GM11168 (cell line): ENCODE results near the gene METTL23.
"Not testable (repeated sequence)": the region's sequence is repeated elsewhere in the genome, so short reads cannot be mapped to it uniquely, and the experiment has no call there.

Experiments
- in situ Hi-C: fragments of 300-500 bp; cut with MboI; formaldehyde crosslinking; loops from one replicate; pipeline ENCODE4 v1.12.0; 2022; ENCODE audit warnings: low sequenced_read_pairs; ENCODE audit not compliant: unreplicated experiment

Gene METTL23

DNA sequence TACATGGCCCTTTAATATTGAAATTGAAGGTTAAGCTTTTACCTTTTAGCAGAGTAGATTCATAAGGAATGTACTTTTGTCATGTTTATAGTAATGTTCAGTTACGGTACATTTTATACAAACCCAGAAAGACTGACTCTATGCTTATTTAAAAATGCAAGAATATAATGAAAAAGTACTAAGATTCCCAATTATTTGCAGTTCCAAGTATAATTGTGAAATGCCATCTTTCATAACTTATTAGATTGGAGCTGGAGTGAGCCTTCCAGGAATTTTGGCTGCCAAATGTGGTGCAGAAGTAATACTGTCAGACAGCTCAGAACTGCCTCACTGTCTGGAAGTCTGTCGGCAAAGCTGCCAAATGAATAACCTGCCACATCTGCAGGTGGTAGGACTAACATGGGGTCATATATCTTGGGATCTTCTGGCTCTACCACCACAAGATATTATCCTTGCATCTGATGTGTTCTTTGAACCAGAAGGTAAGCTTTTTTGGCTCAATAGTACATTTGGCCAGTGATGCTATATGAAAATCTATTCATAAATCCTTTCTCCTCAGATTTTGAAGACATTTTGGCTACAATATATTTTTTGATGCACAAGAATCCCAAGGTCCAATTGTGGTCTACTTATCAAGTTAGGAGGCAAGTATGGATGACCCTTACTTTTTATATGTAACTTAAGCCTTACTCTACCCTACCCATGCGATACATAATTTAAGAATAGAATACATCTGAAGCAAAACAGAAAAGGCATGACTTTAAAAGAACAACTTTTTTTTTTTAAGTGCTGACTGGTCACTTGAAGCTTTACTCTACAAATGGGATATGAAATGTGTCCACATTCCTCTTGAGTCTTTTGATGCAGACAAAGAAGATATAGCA, 6.3 kb downstream of the METTL23 start:
- in situ Hi-C loops = no loop called here

GRCh38 chr17:76733618-76733957, 6.9 kb downstream of the METTL23 start:
- in situ Hi-C loops = no loop called here

DNA sequence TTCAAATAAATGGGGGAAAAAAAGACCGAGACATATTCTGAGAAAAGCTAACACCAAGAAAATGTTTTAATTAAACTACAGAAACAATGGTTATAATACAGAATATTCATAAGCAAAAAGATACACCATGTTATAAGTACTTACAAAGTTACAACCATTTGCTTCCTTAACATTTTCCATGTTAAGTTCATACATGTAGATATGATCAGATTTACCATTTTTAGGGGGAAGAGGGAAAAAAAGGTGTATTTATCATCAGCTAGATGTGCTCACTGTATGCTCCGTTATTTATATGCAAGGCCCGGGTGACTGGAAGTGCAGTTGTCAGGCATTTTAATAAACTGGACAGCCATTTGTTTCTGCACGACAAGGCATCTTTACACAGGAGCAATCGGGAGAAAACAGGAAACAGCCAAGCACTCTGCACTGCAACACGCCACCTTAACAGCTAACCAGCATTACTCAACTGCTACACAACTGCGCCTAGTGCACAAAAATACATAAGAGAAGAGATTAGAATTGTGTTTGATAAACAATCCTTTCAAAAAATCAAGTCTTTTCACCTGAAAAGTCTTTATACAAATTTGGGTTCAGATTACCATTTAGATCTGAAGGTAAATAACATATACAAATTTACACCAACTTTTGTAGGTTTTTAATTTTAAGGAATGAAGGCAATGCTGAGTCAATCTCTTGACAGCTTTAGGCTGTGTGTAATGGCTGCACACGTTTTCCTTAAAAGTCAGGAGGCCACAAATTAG, 7.6 kb downstream of the METTL23 start:
- in situ Hi-C loops = no loop called here

DNA sequence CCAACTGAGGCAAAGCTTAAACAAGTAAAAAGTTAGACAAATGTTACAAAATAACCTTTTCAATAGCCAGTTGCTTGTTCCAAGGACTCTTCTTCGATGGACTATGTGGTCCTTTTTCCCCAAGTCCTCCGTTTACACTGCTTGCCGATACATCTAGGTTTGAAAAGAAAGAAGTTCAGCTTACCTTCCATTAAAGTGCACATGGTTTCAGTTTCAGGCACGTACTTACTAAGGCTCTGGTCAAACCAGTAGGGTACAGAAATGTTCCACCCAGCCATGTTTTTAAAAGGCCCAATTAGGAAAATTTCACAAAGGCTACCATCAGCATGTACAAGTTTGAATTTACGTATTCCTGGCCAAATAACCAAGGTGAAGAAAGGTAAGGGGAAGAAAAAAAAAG, 8.4 kb downstream of the METTL23 start:
- in situ Hi-C loops = no loop called here

GRCh38 chr17:76735586-76736348, 9.1 kb downstream of the METTL23 start:
- in situ Hi-C loops = no loop called here

- in situ Hi-C loops = no loop called here
Measured at GRCh38 chr17:76736349-76737081, 9.9 kb downstream of the METTL23 start.

DNA sequence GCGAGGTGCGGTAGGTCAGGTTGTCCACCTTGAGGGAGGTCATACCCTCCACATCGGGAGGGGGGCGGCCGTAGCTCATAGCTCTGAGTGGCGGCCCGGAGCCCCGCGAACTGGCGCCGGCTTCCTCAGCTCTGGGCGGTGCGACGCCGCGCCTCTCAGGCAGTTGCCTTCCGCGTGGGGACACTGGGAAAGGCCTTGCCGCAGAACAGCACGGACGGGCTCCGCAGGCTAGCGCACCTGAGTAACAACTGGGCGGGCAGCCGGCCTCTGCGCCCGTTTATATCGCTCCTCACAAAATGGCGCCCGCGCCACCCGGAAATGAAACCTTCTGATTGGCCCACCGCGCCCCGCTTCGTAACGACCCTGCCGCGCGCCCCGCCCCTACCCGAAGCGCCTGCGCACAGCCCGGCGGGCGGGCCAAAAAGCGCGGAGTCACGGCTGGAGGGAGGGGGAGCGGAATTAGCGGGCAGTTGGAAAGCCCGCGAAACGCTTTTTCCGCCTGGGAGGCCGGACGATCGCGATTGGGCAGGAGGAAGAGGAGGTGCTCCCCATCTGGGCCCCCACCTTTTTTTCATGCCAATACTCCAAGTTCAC, 10.5 kb downstream of the METTL23 start, which contains the start of gene SRSF2:
Gene SRSF2 (minus strand): TSS at position 250 of the 594 bp plus-strand sequence. CDS start 171 bp downstream, at position 79.
- in situ Hi-C loops = no loop called here

DNA sequence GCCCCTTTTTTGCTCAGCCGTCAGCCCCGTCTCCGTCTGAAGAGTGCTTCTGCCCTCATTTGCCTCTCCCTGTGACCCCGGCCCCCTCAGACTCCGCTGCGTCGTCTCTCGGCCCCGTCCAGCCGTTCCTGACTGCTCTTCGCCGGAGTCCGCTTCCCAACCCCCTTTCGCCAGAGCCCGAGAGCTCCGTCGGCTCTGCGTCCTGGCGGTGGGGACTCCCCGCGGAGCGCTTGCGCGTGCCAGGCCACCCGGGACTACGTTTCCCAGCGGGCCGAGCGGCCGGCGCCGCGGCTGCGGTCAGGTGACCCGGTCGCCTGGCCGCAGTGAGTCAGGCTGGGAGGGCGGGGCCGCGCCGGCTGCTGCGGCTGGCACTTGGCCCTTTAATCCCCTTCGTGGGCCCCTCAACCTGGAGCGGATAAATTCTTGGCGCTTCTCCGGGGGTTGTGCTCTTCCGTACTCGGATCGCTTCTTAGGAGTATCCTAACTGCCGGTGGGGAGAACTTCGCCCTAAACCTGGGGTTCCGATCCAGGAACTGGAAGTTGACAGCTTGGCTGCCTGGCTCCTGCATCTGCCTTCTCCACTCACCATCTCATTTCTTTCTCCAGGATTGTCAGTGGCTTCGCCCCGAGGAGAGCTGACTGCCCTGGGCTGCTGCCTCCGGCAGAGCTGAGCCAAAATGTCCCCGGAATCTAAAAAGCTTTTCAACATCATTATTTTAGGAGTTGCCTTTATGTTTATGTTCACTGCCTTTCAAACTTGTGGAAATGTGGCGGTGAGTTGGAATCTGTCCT, 11.2 kb downstream of the METTL23 start, which contains the start of gene MFSD11:
Gene MFSD11 (plus strand): TSS at position 444 of the 792 bp plus-strand sequence. CDS start 234 bp downstream, at position 678.
- in situ Hi-C loops = no loop called here

GRCh38 chr17:76738468-76738850, 11.8 kb downstream of the METTL23 start:
- in situ Hi-C loops = no loop called here

DNA sequence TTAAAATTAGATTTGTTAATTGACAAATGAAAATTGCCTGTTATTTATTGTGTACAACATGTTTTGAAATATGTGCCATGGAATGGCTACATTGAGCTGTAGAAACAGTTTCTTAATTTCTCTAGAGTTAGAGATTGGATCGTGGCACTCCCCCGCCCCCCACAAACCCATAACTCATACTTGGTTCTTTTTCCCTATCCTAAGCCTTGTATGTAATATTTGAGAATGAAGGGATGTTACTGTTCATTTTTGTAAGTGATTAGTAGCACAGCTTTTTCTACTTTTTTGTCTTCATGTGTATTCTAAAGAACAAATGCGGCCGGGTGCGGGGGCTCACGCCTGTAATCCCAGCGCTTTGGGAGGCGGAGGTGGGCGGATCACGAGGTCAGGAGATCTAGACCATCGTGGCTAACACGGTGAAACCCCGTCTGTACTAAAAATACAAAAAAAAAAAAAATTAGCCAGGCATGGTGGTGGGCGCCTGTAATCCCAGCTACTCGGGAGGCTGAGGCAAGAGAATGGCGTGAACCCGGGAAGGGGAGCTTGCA, 13.0 kb downstream of the METTL23 start:
- in situ Hi-C loops = not testable (repeated sequence)

DNA sequence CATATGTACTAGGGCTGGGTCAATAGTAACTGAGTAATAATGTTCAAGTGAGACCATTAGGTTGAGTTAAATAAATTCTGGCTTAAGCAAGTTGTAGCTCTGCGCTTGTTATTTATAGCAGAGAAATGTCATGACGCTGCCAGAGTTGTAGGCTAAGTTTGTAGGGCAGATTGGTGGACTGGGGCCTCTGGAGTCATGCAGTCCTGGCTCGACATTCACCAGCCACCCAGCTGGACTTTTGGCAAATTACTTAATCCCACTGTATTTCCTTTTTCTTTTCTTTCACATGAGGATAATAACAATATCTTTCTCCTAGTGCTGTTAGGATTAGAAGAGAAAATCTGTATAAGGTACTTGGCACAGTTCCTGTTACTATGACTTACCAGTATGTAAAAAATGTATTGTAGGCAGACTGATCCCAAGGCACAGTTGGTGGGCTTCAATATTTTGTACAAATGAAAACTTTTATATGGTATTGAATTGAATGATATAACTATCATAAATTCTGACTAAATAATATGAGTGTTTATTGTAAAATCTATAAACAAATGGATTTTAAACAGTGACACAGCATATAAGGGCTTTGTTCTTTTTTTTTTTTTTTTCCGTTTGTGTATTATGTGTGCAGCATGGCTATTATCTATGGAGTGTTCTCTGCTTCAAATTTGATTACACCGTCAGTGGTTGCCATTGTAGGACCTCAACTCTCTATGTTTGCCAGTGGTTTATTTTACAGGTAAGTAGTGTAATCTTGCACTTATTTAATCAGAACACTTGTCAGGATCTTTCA, 13.9 kb downstream of the METTL23 start:
- in situ Hi-C loops = no loop called here

DNA sequence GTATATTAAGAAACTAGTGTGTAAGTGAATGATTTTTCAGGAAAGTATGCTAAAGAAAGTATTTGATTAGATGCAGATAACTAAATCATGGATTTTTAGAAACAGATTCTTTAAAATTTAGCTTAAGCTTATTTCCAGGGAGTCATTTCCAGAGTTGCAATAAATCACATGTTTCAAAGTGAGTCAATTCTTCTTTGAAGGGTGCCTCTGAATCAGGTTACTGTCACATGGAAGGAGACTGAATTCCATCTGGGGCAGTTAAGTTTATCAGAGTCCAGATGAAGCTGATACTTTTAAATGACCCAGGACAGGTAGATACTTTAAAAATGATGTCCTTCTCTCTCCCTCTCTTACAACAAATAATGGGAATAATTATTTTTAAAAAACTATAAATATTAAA, 16.3 kb downstream of the METTL23 start:
- in situ Hi-C loops = no loop called here

DNA sequence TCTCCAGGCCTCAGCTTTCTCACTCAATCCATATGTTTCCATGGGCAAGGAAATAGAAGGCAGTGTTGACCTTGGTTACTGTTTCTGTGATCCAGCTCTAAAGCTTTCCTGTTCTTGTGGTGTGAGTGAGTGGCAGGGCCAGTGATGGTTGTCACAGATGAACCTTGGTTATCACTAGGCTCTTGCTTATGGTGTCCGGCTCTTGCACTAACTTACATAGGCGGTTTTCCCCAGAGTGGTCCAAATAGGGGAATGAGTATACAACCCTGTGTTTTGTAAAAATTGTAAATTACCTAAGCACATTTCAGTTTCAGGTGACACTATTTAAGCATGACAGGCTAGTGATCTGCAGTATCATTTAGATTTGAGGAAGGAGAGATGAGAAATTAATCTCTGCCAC, 18.1 kb downstream of the METTL23 start:
- in situ Hi-C loops = no loop called here

DNA sequence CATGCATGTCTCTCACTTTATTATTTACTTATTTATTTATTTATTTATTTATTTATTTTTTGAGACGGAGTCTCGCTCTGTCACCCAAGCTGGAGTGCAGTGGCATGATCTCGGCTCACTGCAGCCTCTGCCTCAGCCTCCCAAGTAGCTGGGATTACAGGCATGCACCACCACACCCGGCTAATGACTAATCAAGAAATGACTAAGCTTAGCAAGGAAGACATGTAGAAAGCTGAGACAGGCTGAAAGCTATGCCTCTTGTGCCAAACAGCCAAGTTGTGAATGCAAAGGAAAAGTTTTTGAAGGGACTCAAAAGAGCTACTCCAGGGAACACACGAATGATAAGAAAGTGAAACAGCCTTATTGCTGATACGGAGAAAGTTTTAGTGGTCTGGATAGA, 19.1 kb downstream of the METTL23 start:
- in situ Hi-C loops = not testable (repeated sequence)

GRCh38 chr17:76747716-76748363, 21.2 kb downstream of the METTL23 start:
- in situ Hi-C loops = no loop called here

GRCh38 chr17:76748657-76749056, 22.0 kb downstream of the METTL23 start:
- in situ Hi-C loops = no loop called here

- in situ Hi-C loops = no loop called here
Measured at GRCh38 chr17:76751416-76751993, 24.9 kb downstream of the METTL23 start.
